ENCODE measurements around the gene DEGS1.

DEGS1 gene

GRCh38 chr1:224217655-224218623 lies 34.9 kb downstream of the DEGS1 start:
- no peak for DNase-seq

GRCh38 chr1:224219011-224219611 lies 36.1 kb downstream of the DEGS1 start:
- DNase-seq: no peak

DNA sequence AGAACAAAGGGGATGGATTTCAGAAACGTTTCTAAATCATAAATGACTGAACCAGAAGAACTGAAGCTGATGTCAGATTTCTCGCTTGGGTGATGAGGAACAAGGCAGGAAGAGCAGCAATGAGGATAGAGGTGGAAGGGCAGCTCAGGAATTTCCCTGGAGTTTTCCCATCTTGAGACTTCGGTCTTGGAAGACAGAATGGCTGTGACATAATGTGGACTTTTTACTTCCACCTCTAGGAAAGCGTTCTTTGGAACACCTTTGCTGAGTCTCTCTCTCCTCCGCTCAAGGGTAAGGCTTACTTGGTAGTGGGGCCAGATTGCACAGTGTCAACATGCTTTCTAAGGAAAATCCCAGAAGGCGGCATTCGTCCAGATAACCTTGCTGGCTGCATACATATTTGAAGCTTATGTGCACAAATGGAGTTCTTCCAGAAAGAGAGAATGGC lies 36.6 kb downstream of the DEGS1 start:
- no peak for DNase-seq

DNA sequence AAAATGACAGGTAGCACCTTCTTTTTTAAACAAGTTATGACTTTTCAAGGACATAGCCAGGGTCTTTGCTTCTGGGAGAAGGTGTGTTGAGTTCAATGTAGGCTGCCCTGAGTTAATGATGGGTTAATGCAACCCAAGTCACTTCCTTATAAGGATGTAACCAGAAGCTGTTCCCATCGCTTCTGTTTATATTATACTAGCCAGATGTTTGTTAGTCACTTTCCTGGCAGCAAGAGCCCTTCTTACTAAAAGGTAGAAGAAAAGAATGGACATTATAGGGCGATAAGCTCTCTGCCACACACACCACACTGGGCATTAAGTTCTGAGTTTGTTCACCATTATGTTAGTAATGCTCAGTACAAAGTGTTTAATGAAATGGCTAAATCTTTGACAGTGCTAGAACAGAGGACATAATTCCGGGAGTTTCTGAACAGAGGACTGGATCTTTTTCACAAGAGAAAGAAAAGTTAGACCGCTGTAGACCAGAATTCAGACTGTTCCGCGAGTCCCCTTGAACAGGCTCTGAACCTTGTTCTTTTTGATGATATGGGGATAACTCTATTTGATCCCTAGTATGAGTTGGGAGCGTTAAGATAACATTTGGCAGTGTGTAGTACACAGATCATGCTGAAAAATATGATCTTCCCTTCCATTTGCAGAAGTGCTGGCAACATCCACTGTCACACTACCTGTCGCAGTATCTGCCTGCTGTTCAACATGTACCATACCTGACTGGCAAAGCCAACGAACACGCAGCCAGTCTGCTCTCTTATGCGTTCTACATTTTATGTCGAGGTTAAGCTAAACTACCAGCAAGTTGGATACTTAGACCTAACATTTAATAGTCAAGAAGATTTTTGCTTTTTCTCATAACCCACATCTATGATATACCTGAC lies 41.0 kb downstream of the DEGS1 start:
- no peak for DNase-seq

GRCh38 chr1:224226849-224227502 lies 43.9 kb downstream of the DEGS1 start:
- no peak for DNase-seq

DNA sequence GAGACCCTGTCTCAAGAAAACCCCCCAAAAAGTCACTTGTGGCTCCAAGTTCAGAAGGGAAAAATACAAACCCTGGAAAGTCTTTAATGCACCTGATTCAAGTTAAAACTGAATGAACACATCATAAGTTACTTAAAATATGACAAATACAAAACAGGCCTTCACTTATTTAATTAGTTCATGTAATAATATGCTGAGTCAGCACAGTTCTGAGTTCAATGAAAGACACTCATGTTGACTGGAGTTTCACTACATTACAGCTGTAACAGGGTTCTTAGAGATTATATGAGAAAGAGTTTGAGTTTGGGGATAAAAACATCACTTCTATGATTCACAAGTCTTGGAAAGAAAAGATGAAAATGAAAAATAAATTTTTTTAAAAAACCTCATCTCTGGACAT lies 51.0 kb downstream of the DEGS1 start:
- no peak for DNase-seq

- no peak for DNase-seq
These were observed 52.9 kb downstream of the DEGS1 start for GRCh38 chr1:224235813-224236493.

GRCh38 chr1:224237119-224237881 lies 54.3 kb downstream of the DEGS1 start:
- no peak for DNase-seq

DNA sequence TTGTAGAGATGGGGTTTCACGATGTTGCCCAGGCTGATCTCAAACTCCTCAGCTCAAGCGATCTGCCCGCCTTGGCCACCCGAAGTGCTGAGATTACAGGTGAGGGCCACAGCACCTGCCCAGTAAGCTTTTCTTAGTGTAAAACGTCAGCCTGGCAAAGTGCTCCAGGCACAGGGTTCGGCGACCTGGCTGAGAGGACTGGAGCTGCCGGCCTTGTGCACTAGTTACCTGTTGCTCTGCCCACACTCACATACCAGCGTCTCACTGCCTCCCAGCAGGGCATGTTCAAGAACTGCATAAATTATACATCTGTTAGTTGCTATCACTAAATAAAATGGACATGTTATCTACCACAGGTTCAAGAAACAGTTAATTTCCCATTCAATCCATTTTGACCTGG lies 55.2 kb downstream of the DEGS1 start:
- no peak for DNase-seq

DNA sequence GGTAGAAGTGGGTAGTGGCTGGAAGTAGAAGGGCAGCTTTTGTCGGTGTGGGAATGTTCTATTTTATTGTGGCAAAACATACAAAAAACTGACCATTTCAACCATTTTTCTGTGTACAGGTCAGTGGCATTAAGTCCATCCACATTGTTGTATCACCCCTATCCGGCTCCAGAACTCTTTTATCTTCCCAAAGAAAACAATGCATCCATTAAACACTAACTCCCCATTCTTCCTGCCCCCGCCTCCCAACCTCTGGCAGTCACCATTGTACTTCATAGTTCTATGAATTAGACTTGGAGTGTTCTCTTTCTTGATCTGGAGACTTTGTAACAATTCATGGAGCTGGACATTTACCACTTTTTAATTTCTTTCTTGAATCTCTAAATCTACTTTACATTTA lies 55.7 kb downstream of the DEGS1 start:
- DNase-seq: no peak
